Measurements from ENCODE around the gene SNRNP70. TPM values are rescaled to one million over a fixed set of nuclear protein-coding genes. Genes with fewer than 3 reads are reported as not detected.

The SNRNP70 gene
- total and polyA plus RNA-seq, 10 of the 15 experiments (the other 5 are each of a cell fraction or from before 2014, with no cell fraction given): 2.7 to 453 (median 159) TPM

- TF ChIP-seq MLLT1 (IDR thresholded peaks at IDR 0.05): no peak
These were observed 27.5 kb upstream of the SNRNP70 start, which contains the start of gene CGB7 (continued) for GRCh38 chr19:49057636-49058234.

- intact Hi-C loops (cut with micrococcal nuclease; ENCODE audit: unreplicated experiment) (no loop called here), in situ Hi-C loops (cut with MboI) (no loop called here)
- POLR2A ChIA-PET: no interaction called here
- no peaks in the 10 kb centered on the region for H3K9me3 ChIP-seq (replicated peaks; ENCODE audit: control insufficient read depth, insufficient read depth, low read length)
- BruUV-seq (replicated peaks): no TSS peak
- SMC1A ChIA-PET (ENCODE audit: uncharacterized antibody, unreplicated experiment): no interaction called here
- no peaks in the 10 kb centered on the region for H3K36me3 ChIP-seq (ENCODE audit: control insufficient read depth in 2 of 2, insufficient read depth in 2 of 2, low read length in 1 of 2)
- H3K9ac ChIP-seq (ENCODE audit: control insufficient read depth, insufficient read depth, low read length): no peak overlapping the region
- no peak overlapping the region for H3K4me3 ChIP-seq
- H4K20me1 ChIP-seq (ENCODE audit: control insufficient read depth, insufficient read depth): no peaks in the 10 kb centered on the region
- H3K27me3 ChIP-seq (replicated peaks in 1 of 2; ENCODE audit: control insufficient read depth in 2 of 2, insufficient read depth in 2 of 2, low read length in 1 of 2): peaks cover 3 to 16% of the 10 kb centered on the region in 2 experiments; a peak in 3 of 4 replicates
- H3K27ac ChIP-seq (ENCODE audit: control insufficient read depth, insufficient read depth): no peak overlapping the region
- CTCF ChIA-PET: interaction anchor here (1.2 kb wide), 1 partner anchor 48 kb away, joined by 3 read pairs; no protein-coding TSS in a partner anchor
- peak; percentile 37; the same call in 2 of the 3 replicates for ATAC-seq
- no peaks in the 10 kb centered on the region for H3K4me1 ChIP-seq (ENCODE audit: control insufficient read depth, insufficient read depth, low read length)
- no peak overlapping the region for H2AFZ ChIP-seq (ENCODE audit: control insufficient read depth, low read depth, low read length)
- DNase-seq (ENCODE audit: low read depth, low spot score): no peak
- no peak for TF ChIP-seq MEF2A (IDR thresholded peaks at IDR 0.05; ENCODE audit: insufficient read depth, low read depth, low read length)
- TF ChIP-seq GABPA (IDR thresholded peaks at IDR 0.05; ENCODE audit: low read depth): no peak
- TF ChIP-seq PAX5 (IDR thresholded peaks at IDR 0.05; ENCODE audit: borderline replicate concordance, low read depth, low read length): no peak
- no peak for TF ChIP-seq CBX5 (IDR thresholded peaks at IDR 0.05; ENCODE audit: low read depth)
- no peak for TF ChIP-seq ELK1 (IDR thresholded peaks at IDR 0.05; ENCODE audit: low read depth, low read length)
- TF ChIP-seq ZNF217 (IDR thresholded peaks at IDR 0.05): no peak
- TF ChIP-seq TCF7 (IDR thresholded peaks at IDR 0.05; ENCODE audit: borderline replicate concordance): no peak
- TF ChIP-seq ZBTB11 (CRISPR knock-in tag; IDR thresholded peaks at IDR 0.05): no peak
- no peak for TF ChIP-seq POLR2A (IDR thresholded peaks at IDR 0.05; ENCODE audit: low read depth, low read length)
- TF ChIP-seq NFIC (IDR thresholded peaks at IDR 0.05; ENCODE audit: low read depth, low read length): no peak
- no peak for TF ChIP-seq PBX3 (IDR thresholded peaks at IDR 0.05; ENCODE audit: insufficient replicate concordance, low read depth, low read length)
- no peak for TF ChIP-seq LARP7 (IDR thresholded peaks at IDR 0.05)
- TF ChIP-seq TAF1 (IDR thresholded peaks at IDR 0.05; ENCODE audit: borderline replicate concordance, low read depth, low read length): no peak
- no peak for TF ChIP-seq ASH2L (IDR thresholded peaks at IDR 0.05; ENCODE audit: borderline replicate concordance, low read depth)
- 37% methylated on average over 10 of the region's 10 CpGs for WGBS (ENCODE audit: insufficient coverage, insufficient replicate concordance, low lambda C conversion rate, missing lambda C conversion rate)
- FAIRE-seq: no peak
- H3K4me2 ChIP-seq (ENCODE audit: control insufficient read depth, insufficient read depth): no peak overlapping the region
- no peaks in the 10 kb centered on the region for H3K79me2 ChIP-seq (ENCODE audit: control insufficient read depth, insufficient read depth, low read length)
- RAD21 ChIA-PET (ENCODE audit: unreplicated experiment): no interaction called here
These were observed 26.7 kb upstream of the SNRNP70 start for GRCh38 chr19:49058562-49058961.

Measured in GM12878 (cell line).